Esophagus squamous epithelium (tissue), 5 donors: ENCODE results near the gene GTPBP2. TPM values are rescaled to one million over a fixed set of nuclear protein-coding genes. Genes with fewer than 3 reads are reported as not detected.

Experiments used
- DNase-seq: peaks from one replicate; lab custom pipeline; 2025; lab: John Stamatoyannopoulos, UW
- H3K27ac ChIP-seq, 4 donors: fragments of 200-600 bp; sonication (generic); one replicate each; pipeline ENCODE4 v1.5.1; 2016 to 2019; ENCODE audit warnings: mild to moderate bottlenecking in 1 of 4
- H3K27me3 ChIP-seq, 4 donors: fragments of 200-600 bp; sonication (generic); 1 replicate in 3 of 4; 2 replicates in 1 of 4; pipeline versions ENCODE4 v1.5.1 to v1.6.0; 2017 to 2021; ENCODE audit warnings: antibody characterized with exemption in 1 of 4
- H3K36me3 ChIP-seq, 3 donors: fragments of 200-600 bp; sonication (generic); one replicate each; pipeline ENCODE4 v1.5.1; 2016 to 2019
- H3K4me1 ChIP-seq, 3 donors: fragments of 200-600 bp; sonication (generic); one replicate each; pipeline ENCODE4 v1.5.1; 2017 to 2019
- H3K4me3 ChIP-seq, 4 donors: fragments of 200-600 bp; sonication (generic); 1 replicate in 3 of 4; 2 replicates in 1 of 4; pipeline ENCODE4 v1.5.1; 2016 to 2019; ENCODE audit warnings: mild to moderate bottlenecking in 2 of 4, moderate library complexity in 1 of 4
- H3K9me3 ChIP-seq, 3 donors: fragments of 200-600 bp; sonication (generic); one replicate each; pipeline ENCODE4 v1.5.1; 2016 to 2019
- CTCF ChIP-seq, 6 experiments: fragments of 450-650 bp in 4 of 6; fragments of 200-600 bp in 2 of 6; sonication (generic) in 2 of 6; IDR thresholded peaks; one replicate each; pipeline ENCODE4 v1.5.1; 2016 to 2019; ENCODE audit warnings: antibody characterized with exemption in 6 of 6, mild to moderate bottlenecking in 4 of 6, moderate library complexity in 4 of 6
- POLR2A ChIP-seq, 4 donors: fragments of 450-650 bp; IDR thresholded peaks; one replicate each; pipeline ENCODE4 v1.6.1; 2017; ENCODE audit warnings: antibody characterized with exemption in 4 of 4, mild to moderate bottlenecking in 4 of 4, moderate library complexity in 3 of 4
- WGBS, 2 donors: methylation state at CpG; one replicate each; pipeline ENCODE4 v1.1.5; 2018; 5-methylcytosine and 5-hydroxymethylcytosine counted together
- intact Hi-C: fragments of 100-400 bp; cut with DNase I; formaldehyde crosslinking; loops from one replicate; pipeline ENCODE4 v1.15.0; 2022
- total RNA-seq, 4 donors: library from RNA; depleted of rRNA; stranded (reverse); fragments of >200 nt; gene quantifications; one replicate each; pipeline ENCODE4 v1.1.0, GENCODE V29; 2016
- donor health status: DM: yes; HTN: yes; CAD: no.

The GTPBP2 gene
- total RNA-seq, 4 donors from 2014 or later = 24.3 to 52.4 (median 48.6) TPM

- WGBS, 2 donors = 87 to 93% methylated on average over 7 of the region's 7 CpGs
- Histone ChIP-seq H3K27me3 (no peaks in the 10 kb centered on the region), H3K9me3 (no peaks in the 10 kb centered on the region), H3K36me3 (peaks cover 10 to 80% (median 15%) of the 10 kb centered on the region in 3 donors), H3K4me1 (no peaks in the 10 kb centered on the region), H3K4me3 (no peak overlapping the region), H3K27ac (no peak overlapping the region)
- DNase-seq = no peak
- intact Hi-C loops = no loop called here
- no peak for TF ChIP-seq CTCF (IDR thresholded peaks at IDR 0.05)
- TF ChIP-seq POLR2A (IDR thresholded peaks at IDR 0.05) = no peak
These were observed 44.0 kb downstream of the GTPBP2 start for GRCh38 chr6:43584892-43585570.

- H3K4me1 ChIP-seq = peaks cover 3 to 14% (median 9%) of the 10 kb centered on the region in 3 donors
- intact Hi-C loops = no loop called here
- WGBS, 2 donors = 80 to 81% methylated on average over 5 of the region's 5 CpGs
- DNase-seq = no peak
- no peaks in the 10 kb centered on the region for H3K9me3 ChIP-seq
- no peak for TF ChIP-seq CTCF (IDR thresholded peaks at IDR 0.05)
- no peak for TF ChIP-seq POLR2A (IDR thresholded peaks at IDR 0.05)
- H3K27me3 ChIP-seq = no peaks in the 10 kb centered on the region
- H3K4me3 ChIP-seq = no peak overlapping the region
- H3K36me3 ChIP-seq = peaks cover 10 to 58% (median 15%) of the 10 kb centered on the region in 3 donors
- H3K27ac ChIP-seq = no peak overlapping the region
These were observed 46.2 kb downstream of the GTPBP2 start for GRCh38 chr6:43582911-43583310.

GRCh38 chr6:43579171-43579570 is 49.9 kb downstream of the GTPBP2 start:
- 67 to 79% methylated on average over 2 of the region's 2 CpGs for WGBS, 2 donors
- Histone ChIP-seq H3K4me3 (no peak overlapping the region), H3K27me3 (no peaks in the 10 kb centered on the region), H3K36me3 (peaks cover under 1 to 21% (median 5%) of the 10 kb centered on the region in 3 donors), H3K27ac (no peak overlapping the region), H3K9me3 (no peaks in the 10 kb centered on the region), H3K4me1 (peaks cover 7 to 43% (median 16%) of the 10 kb centered on the region in 3 donors)
- DNase-seq = no peak
- TF ChIP-seq CTCF (IDR thresholded peaks at IDR 0.05) (no peak), POLR2A (IDR thresholded peaks at IDR 0.05) (no peak)
- intact Hi-C loops = no loop called here

GRCh38 chr6:43578748-43579147 is 50.3 kb downstream of the GTPBP2 start:
- WGBS, 2 donors = 77 to 82% methylated on average over 3 of the region's 3 CpGs
- TF ChIP-seq CTCF (IDR thresholded peaks at IDR 0.05) (no peak), POLR2A (IDR thresholded peaks at IDR 0.05) (no peak)

GRCh38 chr6:43575772-43576551 is 53.1 kb downstream of the GTPBP2 start, which contains the start of the genes POLH and XPO5:
Gene POLH (plus strand): TSS chr6:43576185. CDS start chr6:43582320, 6,135 bp downstream.
Gene XPO5 (minus strand): TSS chr6:43576038. CDS start chr6:43575864, 174 bp downstream.
- TF ChIP-seq POLR2A (IDR thresholded peaks at IDR 0.05) (peak in 3 of 4 donors; percentile 90 to 97 (median 94)), CTCF (IDR thresholded peaks at IDR 0.05) (peak in 3 of 6 experiments; percentile 8 to 41 (median 13))
- H3K9me3 ChIP-seq = no peaks in the 10 kb centered on the region
- peak; percentile 43 for DNase-seq
- H3K27me3 ChIP-seq = no peaks in the 10 kb centered on the region
- H3K4me1 ChIP-seq = peaks cover 7 to 52% (median 16%) of the 10 kb centered on the region in 3 donors
- peak within 1 kb of the TSS; percentile 84 to 93 (median 88) for H3K27ac ChIP-seq
- intact Hi-C loops = no loop called here
- 0 to 1% methylated on average over 7 of the region's 76 CpGs for WGBS, 2 donors
- H3K36me3 ChIP-seq = peaks cover 0 to 25% (median 0%) of the 10 kb centered on the region in 3 donors
- H3K4me3 ChIP-seq = peak within 1 kb of the TSS; percentile 60 to 96 (median 84)

More at GRCh38 chr6:43578748-43579147, 50.3 kb downstream of the GTPBP2 start:
- intact Hi-C loops = no loop called here
- H3K4me1 ChIP-seq = peaks cover 7 to 47% (median 16%) of the 10 kb centered on the region in 3 donors
- H3K4me3 ChIP-seq = no peak overlapping the region
- no peak overlapping the region for H3K27ac ChIP-seq
- no peaks in the 10 kb centered on the region for H3K9me3 ChIP-seq
- no peak for DNase-seq
- peaks cover 0 to 17% (median under 1%) of the 10 kb centered on the region in 3 donors for H3K36me3 ChIP-seq
- H3K27me3 ChIP-seq = no peaks in the 10 kb centered on the region
